ENCODE measurements around the gene APLP1.
"Not testable (repeated sequence)": the region's sequence is repeated elsewhere in the genome, so short reads cannot be mapped to it uniquely, and the experiment has no call there.

The APLP1 gene

GRCh38 chr19:35868172-35868822, at the start of gene APLP1:
Gene APLP1 (plus strand): TSS chr19:35868574. CDS start chr19:35868637, 63 bp downstream.
- DNase-seq (ENCODE audit: extremely low spot score, insufficient read length, low read depth) (peak; percentile 39), FAIRE-seq (no peak)

GRCh38 chr19:35822579-35822978, 45.8 kb upstream of the APLP1 start:
- FAIRE-seq (no peak), DNase-seq (ENCODE audit: extremely low spot score, insufficient read length, low read depth) (no peak)

GRCh38 chr19:35824150-35824549, 44.2 kb upstream of the APLP1 start:
- DNase-seq (ENCODE audit: extremely low spot score, insufficient read length, low read depth) (no peak), FAIRE-seq (no peak)

GRCh38 chr19:35828692-35829301, 39.6 kb upstream of the APLP1 start:
- DNase-seq (ENCODE audit: extremely low spot score, insufficient read length, low read depth) (no peak), FAIRE-seq (no peak)

- DNase-seq (ENCODE audit: extremely low spot score, insufficient read length, low read depth) = no peak
- FAIRE-seq = no peak
These were observed 37.4 kb upstream of the APLP1 start for GRCh38 chr19:35830986-35831385.

GRCh38 chr19:35832054-35832453, 36.3 kb upstream of the APLP1 start:
- FAIRE-seq (no peak), DNase-seq (ENCODE audit: extremely low spot score, insufficient read length, low read depth) (no peak)

GRCh38 chr19:35833972-35834371, 34.4 kb upstream of the APLP1 start:
- FAIRE-seq = no peak
- DNase-seq (ENCODE audit: extremely low spot score, insufficient read length, low read depth) = no peak

- not testable (repeated sequence) for FAIRE-seq; DNase-seq (ENCODE audit: extremely low spot score, insufficient read length, low read depth)
These were observed 32.3 kb upstream of the APLP1 start for GRCh38 chr19:35836096-35836495.

- no peak for FAIRE-seq
These were observed 26.3 kb upstream of the APLP1 start for GRCh38 chr19:35841961-35842595.

GRCh38 chr19:35842666-35843272, 25.6 kb upstream of the APLP1 start:
- DNase-seq (ENCODE audit: extremely low spot score, insufficient read length, low read depth) = no peak
- FAIRE-seq = no peak

More at GRCh38 chr19:35841961-35842595, 26.3 kb upstream of the APLP1 start:
- DNase-seq (ENCODE audit: extremely low spot score, insufficient read length, low read depth) = no peak

- FAIRE-seq (no peak), DNase-seq (ENCODE audit: extremely low spot score, insufficient read length, low read depth) (no peak)
These were observed 24.5 kb upstream of the APLP1 start for GRCh38 chr19:35843676-35844481.

- no peak for FAIRE-seq
These were observed 23.7 kb upstream of the APLP1 start for GRCh38 chr19:35844482-35845214.

GRCh38 chr19:35845215-35846037, 22.9 kb upstream of the APLP1 start:
- FAIRE-seq = no peak

More at GRCh38 chr19:35844482-35845214, 23.7 kb upstream of the APLP1 start:
- no peak for DNase-seq (ENCODE audit: extremely low spot score, insufficient read length, low read depth)

GRCh38 chr19:35846038-35846668, 22.2 kb upstream of the APLP1 start:
- FAIRE-seq (no peak), DNase-seq (ENCODE audit: extremely low spot score, insufficient read length, low read depth) (no peak)

More at GRCh38 chr19:35845215-35846037, 22.9 kb upstream of the APLP1 start:
- no peak for DNase-seq (ENCODE audit: extremely low spot score, insufficient read length, low read depth)

GRCh38 chr19:35847911-35848310, 20.5 kb upstream of the APLP1 start:
- DNase-seq (ENCODE audit: extremely low spot score, insufficient read length, low read depth) = no peak
- no peak for FAIRE-seq

GRCh38 chr19:35848486-35848885, 19.9 kb upstream of the APLP1 start:
- FAIRE-seq = no peak
- no peak for DNase-seq (ENCODE audit: extremely low spot score, insufficient read length, low read depth)

GRCh38 chr19:35848919-35849505, 19.4 kb upstream of the APLP1 start:
- FAIRE-seq (no peak), DNase-seq (ENCODE audit: extremely low spot score, insufficient read length, low read depth) (no peak)

Data from GM18507 (cell line).